NOMO-1 (cell line): ENCODE measurements around the gene MLEC.
A peak's percentile ranks its signal among the peaks of the same experiment; 100 is the strongest.
"Not testable (repeated sequence)": the region's sequence is repeated elsewhere in the genome, so short reads cannot be mapped to it uniquely, and the experiment has no call there.

Experiments used
- DNase-seq, 2 experiments: peaks; one replicate each; lab custom pipeline; 2025; ENCODE audit not compliant: unreplicated experiment in 2 of 2; lab: John Stamatoyannopoulos, UW

The MLEC gene

GRCh38 chr12:120719496-120720233 is 32.7 kb downstream of the MLEC start:
- DNase-seq, result no peak

GRCh38 chr12:120720234-120720986 is 33.5 kb downstream of the MLEC start:
- no peak for DNase-seq

GRCh38 chr12:120720987-120721801 is 34.2 kb downstream of the MLEC start:
- no peak for DNase-seq

GRCh38 chr12:120721866-120722265 is 34.9 kb downstream of the MLEC start:
- no peak for DNase-seq

GRCh38 chr12:120722784-120723183 is 35.8 kb downstream of the MLEC start:
- DNase-seq, result no peak

- no peak for DNase-seq
Observed at GRCh38 chr12:120724720-120725119, 37.8 kb downstream of the MLEC start.

- no peak for DNase-seq
Observed at GRCh38 chr12:120725151-120725658, 38.3 kb downstream of the MLEC start.

- peak; percentile 75 to 91 for DNase-seq
Observed at GRCh38 chr12:120725659-120726509, 38.9 kb downstream of the MLEC start, which contains the start of gene ACADS. Gene ACADS (plus strand): TSS chr12:120725826. CDS start chr12:120725886, 60 bp downstream.

GRCh38 chr12:120726510-120726793 is 39.5 kb downstream of the MLEC start:
- DNase-seq, result no peak

- DNase-seq, result no peak
Observed at GRCh38 chr12:120726961-120727360, 40.0 kb downstream of the MLEC start.

GRCh38 chr12:120732198-120732597 is 45.2 kb downstream of the MLEC start:
- not testable (repeated sequence) for DNase-seq

- DNase-seq, result no peak
Observed at GRCh38 chr12:120733574-120733973, 46.6 kb downstream of the MLEC start.

GRCh38 chr12:120734210-120734609 is 47.3 kb downstream of the MLEC start:
- no peak for DNase-seq

- no peak for DNase-seq
Observed at GRCh38 chr12:120735181-120735580, 48.2 kb downstream of the MLEC start.

GRCh38 chr12:120736404-120737331 is 49.7 kb downstream of the MLEC start:
- DNase-seq, result no peak

GRCh38 chr12:120737557-120738251 is 50.8 kb downstream of the MLEC start:
- DNase-seq, result no peak

GRCh38 chr12:120738252-120739030 is 51.5 kb downstream of the MLEC start:
- DNase-seq, result no peak
